WTC11 (cell line): ENCODE data around the gene SELPLG.

Experiments used
- ATF1 ChIP-seq: sonication (generic); formaldehyde crosslinking; IDR thresholded peaks from 2 replicates; pipeline ENCODE4 v1.8.1; 2023; ENCODE audit warnings: mild to moderate bottlenecking, moderate library complexity, missing genetic modification reagents
- ATF3 ChIP-seq: sonication (generic); formaldehyde crosslinking; conservative IDR thresholded peaks from 2 replicates; pipeline ENCODE4 v1.8.1; 2022; ENCODE audit warnings: mild to moderate bottlenecking, missing genetic modification reagents
- CREB1 ChIP-seq: sonication (generic); formaldehyde crosslinking; IDR thresholded peaks from 2 replicates; pipeline ENCODE4 v1.8.0; 2023; ENCODE audit warnings: mild to moderate bottlenecking, missing genetic modification reagents
- CTCF ChIP-seq: fragments of 200-600 bp; IDR thresholded peaks from 2 replicates; pipeline ENCODE4 v1.8.0; 2022; ENCODE audit warnings: antibody characterized with exemption
- HMGXB4 ChIP-seq: sonication (generic); formaldehyde crosslinking; IDR thresholded peaks from 2 replicates; pipeline ENCODE4 v1.8.1; 2023; ENCODE audit warnings: mild to moderate bottlenecking, moderate library complexity, missing genetic modification reagents
- NFE2L1 ChIP-seq: sonication (generic); formaldehyde crosslinking; IDR thresholded peaks from 2 replicates; pipeline ENCODE4 v1.8.1; 2023; ENCODE audit warnings: missing genetic modification reagents
- SP1 ChIP-seq: sonication (generic); formaldehyde crosslinking; conservative IDR thresholded peaks from 2 replicates; pipeline ENCODE4 v1.8.1; 2022; ENCODE audit warnings: missing genetic modification reagents
- TP53 ChIP-seq: sonication (generic); formaldehyde crosslinking; IDR thresholded peaks from 2 replicates; pipeline ENCODE4 v1.8.1; 2023; ENCODE audit warnings: mild to moderate bottlenecking, missing genetic modification reagents
- USF2 ChIP-seq: sonication (generic); formaldehyde crosslinking; IDR thresholded peaks from 2 replicates; pipeline ENCODE4 v1.8.1; 2023; ENCODE audit warnings: mild to moderate bottlenecking, missing genetic modification reagents, moderate library complexity
- ZNF317 ChIP-seq: sonication (generic); formaldehyde crosslinking; IDR thresholded peaks from 2 replicates; pipeline ENCODE4 v1.8.1; 2023; ENCODE audit warnings: low read depth, mild to moderate bottlenecking, moderate library complexity, missing genetic modification reagents, borderline replicate concordance

GRCh38 chr12:108582509-108582908 lies 51.2 kb downstream of the SELPLG start:
- TF ChIP-seq NFE2L1 (CRISPR knock-in tag) (no peak), CTCF (no peak), SP1 (CRISPR knock-in tag) (no peak), USF2 (no peak), CREB1 (CRISPR knock-in tag) (no peak), ATF3 (CRISPR knock-in tag) (no peak), TP53 (CRISPR knock-in tag) (no peak), ATF1 (CRISPR knock-in tag) (no peak), HMGXB4 (no peak), ZNF317 (CRISPR knock-in tag) (no peak)
